ENCODE data around the gene PLA2G10. TPM values are rescaled to one million over a fixed set of nuclear protein-coding genes. Genes with fewer than 3 reads are reported as not detected.
"Not testable (repeated sequence)": the region's sequence is repeated elsewhere in the genome, so short reads cannot be mapped to it uniquely, and the experiment has no call there.

The PLA2G10 gene
- total RNA-seq, 5 donors from 2014 or later (not counting 1 experiment from before 2014, with no cell fraction given): 0.29 TPM; not detected in 4

DNA sequence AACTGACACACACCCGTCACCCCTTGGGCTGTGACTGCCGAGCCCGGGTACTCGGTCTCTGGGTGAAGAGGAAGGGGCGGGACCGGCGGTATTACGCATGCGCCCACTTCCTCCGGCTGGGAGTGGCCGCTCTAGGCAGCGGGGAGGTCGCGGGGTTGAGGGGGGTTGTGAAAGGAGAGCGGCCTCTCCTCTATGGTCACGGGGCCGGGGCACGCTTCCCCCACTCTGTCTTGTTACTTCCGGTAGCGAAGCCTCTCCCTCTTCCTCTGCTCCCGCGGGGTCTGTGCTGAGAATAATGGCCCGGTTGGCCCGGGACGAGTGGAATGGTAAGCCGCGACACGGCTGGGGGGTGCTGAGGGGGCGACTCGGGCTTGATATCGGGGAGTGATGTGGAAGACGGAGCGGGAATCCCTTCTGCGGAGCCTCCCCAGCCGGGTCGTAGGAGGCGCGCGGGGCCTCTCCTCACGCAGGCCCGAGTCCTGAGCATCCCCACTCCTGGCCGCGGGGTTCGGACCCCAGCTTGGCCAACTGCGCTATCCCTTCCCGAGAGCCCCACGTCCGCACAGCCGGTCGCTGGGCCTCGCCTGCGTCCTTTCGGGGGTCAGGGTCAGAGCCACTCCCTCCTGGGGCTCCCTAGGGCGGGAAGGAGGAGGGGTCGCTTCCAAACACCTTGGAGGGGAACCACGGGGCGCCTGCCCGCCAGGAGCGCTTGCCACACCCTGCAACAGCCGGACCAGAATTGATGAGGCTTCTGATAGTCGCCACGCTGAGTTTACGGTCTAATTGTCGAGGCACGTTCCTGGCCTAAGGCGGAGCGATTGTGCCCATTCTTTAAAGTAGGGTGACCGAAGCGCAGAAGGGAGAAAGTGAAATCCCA is 61.2 kb downstream of the PLA2G10 start, which contains the start of gene BFAR:
Gene BFAR (plus strand): TSS at position 259 of the 877 bp plus-strand sequence. CDS start 11,396 bp downstream, outside the sequence.
- H3K27ac Mint-ChIP-seq: peak within 1 kb of the TSS; percentile 99
- H3K9me3 ChIP-seq: no peaks in the 10 kb centered on the region
- DNase-seq (peak; percentile 97 to 100 (median 99)), ATAC-seq (replicated peaks in 1 of 4) (peak; percentile 76 to 80 (median 80))
- H3K27ac ChIP-seq (ENCODE audit: low read length): peak within 1 kb of the TSS; percentile 84
- H3K36me3 Mint-ChIP-seq: peaks cover 6% of the 10 kb centered on the region
- CTCF ChIA-PET: interaction anchor here in 1 of 2 donors (0.5 to 0.6 kb wide), 2 partner anchors 62 to 1019 kb away, joined by 3 to 5 read pairs; no protein-coding TSS in a partner anchor
- H3K36me3 ChIP-seq (ENCODE audit: control insufficient read depth in 2 of 2, extremely low read depth in 1 of 2, insufficient read depth in 1 of 2, low read length in 1 of 2): peaks cover under 1 to 16% of the 10 kb centered on the region in 2 donors
- 2% methylated on average over 53 of the region's 69 CpGs for WGBS (ENCODE audit: insufficient coverage)
- POLR2A ChIA-PET: no interaction called here
- no peaks in the 10 kb centered on the region for H3K27me3 ChIP-seq (replicated peaks in 1 of 2; ENCODE audit: control insufficient read depth in 2 of 2, extremely low read depth in 1 of 2, insufficient read depth in 2 of 2, low read length in 1 of 2)
- peak within 1 kb of the TSS; percentile 85 to 93 for H3K4me3 ChIP-seq (ENCODE audit: control insufficient read depth in 1 of 2, extremely low read depth in 1 of 2, low read length in 1 of 2)
- H3K27me3 Mint-ChIP-seq: no peaks in the 10 kb centered on the region
- H3K9me3 Mint-ChIP-seq: peaks cover 0 to 4% (median 3%) of the 10 kb centered on the region in 3 donors
- peaks cover 34 to 60% of the 10 kb centered on the region in 2 experiments for H3K4me1 ChIP-seq (ENCODE audit: control insufficient read depth in 1 of 2, extremely low read depth in 1 of 2, insufficient read depth in 2 of 2, low read length in 2 of 2)
- H3K4me3 Mint-ChIP-seq: peak within 1 kb of the TSS; percentile 98 to 100 (median 99)
- peaks cover 69 to 78% (median 73%) of the 10 kb centered on the region in 3 donors for H3K4me1 Mint-ChIP-seq

DNA sequence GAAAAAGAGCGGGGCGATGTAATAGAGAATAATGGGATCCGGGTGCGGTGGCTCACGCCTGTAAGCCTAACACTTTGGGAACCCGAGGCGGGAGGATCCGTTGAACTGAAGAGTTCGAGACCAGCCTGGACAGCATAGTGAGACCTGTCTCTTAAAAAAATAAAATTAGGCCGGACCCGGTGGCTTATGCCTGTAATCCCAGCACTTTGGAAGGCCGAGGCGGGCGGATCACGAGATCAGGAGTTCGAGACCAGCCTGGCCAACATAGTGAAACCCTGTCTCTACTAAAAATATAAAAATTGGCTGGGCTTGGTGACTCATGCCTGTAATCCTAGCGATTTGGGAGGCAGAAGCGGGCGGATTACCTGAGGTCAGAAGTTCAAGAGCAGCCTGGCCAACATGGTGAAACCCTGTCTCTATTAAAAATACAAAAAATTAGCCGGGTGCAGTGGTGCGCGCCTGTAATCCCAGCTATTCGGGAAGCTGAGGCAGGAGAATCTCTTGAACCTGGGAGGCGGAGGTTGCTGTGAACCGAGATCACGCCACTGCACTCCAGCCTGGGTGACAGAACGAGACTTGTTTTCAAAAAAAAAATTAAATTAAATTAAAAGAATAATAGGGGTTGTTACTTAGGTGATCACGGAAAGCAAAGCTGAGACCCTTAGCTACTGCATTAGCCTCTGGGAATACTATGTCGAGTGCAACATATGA is 63.3 kb downstream of the PLA2G10 start:
- H3K4me1 Mint-ChIP-seq: peaks cover 58 to 65% (median 63%) of the 10 kb centered on the region in 3 donors
- H3K4me3 Mint-ChIP-seq: peak overlapping the region; percentile 92 to 98 (median 93)

DNA sequence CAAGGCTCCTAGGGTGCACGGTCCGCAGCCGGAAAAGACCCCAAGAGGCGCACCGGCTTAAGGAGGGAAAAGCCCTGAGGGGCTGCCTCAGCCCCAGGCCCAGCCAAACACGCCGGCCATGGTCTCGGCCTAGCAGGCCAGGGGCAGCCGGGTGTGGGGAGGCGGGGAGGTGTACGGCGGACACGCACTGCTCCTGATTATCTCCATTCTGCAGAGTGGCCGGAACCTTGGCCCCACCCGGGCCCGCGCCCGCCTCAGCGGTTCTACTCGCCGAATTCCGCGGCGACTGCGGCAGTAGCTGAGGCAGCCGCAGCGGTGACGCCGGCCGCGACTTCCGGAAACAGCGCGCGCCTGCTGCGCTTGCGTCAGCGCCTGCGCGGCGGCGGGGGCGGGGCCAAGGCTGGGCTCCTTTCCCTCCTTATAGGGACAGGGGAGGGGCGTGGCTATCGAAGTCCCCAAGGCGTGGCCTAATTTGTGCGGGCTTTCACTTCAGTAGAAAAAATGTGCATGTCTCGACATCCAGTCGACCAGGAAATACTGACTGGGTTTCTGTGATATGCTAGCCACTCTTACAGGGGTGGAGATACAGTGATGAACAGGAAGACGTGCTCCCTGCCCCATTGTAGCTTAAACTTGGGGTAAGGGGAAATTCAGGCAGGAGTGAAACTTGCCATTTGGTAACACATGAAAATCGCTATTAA is 64.0 kb downstream of the PLA2G10 start, which contains the start of gene PARN:
Gene PARN (minus strand): TSS at position 342 of the 701 bp plus-strand sequence. CDS start 135 bp downstream, at position 207.
- H3K4me3 Mint-ChIP-seq: peak within 1 kb of the TSS; percentile 92 to 96 (median 93)
- H3K27ac Mint-ChIP-seq: peak within 1 kb of the TSS; percentile 94 to 97
- Histone ChIP-seq H3K36me3 (ENCODE audit: control insufficient read depth in 2 of 2, extremely low read depth in 1 of 2, insufficient read depth in 1 of 2, low read length in 1 of 2) (peaks cover 11 to 35% of the 10 kb centered on the region in 2 donors), H3K9me3 (no peaks in the 10 kb centered on the region), H3K27ac (ENCODE audit: low read length) (peak within 1 kb of the TSS; percentile 91), H3K4me1 (ENCODE audit: control insufficient read depth in 1 of 2, extremely low read depth in 1 of 2, insufficient read depth in 2 of 2, low read length in 2 of 2) (peaks cover 33 to 55% of the 10 kb centered on the region in 2 experiments), H3K27me3 (replicated peaks in 1 of 2; ENCODE audit: control insufficient read depth in 2 of 2, extremely low read depth in 1 of 2, insufficient read depth in 2 of 2, low read length in 1 of 2) (no peaks in the 10 kb centered on the region), H3K4me3 (ENCODE audit: control insufficient read depth in 1 of 2, extremely low read depth in 1 of 2, low read length in 1 of 2) (peak within 1 kb of the TSS; percentile 88)
- peaks cover 54 to 62% (median 60%) of the 10 kb centered on the region in 3 donors for H3K4me1 Mint-ChIP-seq
- peak; percentile 90 to 99 (median 97) for DNase-seq
- H3K27me3 Mint-ChIP-seq: no peaks in the 10 kb centered on the region
- peak; percentile 66 to 78 (median 72) for ATAC-seq (replicated peaks in 1 of 4)
- peaks cover 16% of the 10 kb centered on the region for H3K36me3 Mint-ChIP-seq
- peaks cover 0 to 4% (median 3%) of the 10 kb centered on the region in 3 donors for H3K9me3 Mint-ChIP-seq
- WGBS (ENCODE audit: insufficient coverage): under 1% methylated on average over 44 of the region's 51 CpGs
- POLR2A ChIA-PET: interaction anchor here in 1 of 2 donors (0.8 kb wide), 1 partner anchor 21 kb away, joined by 3 read pairs; no protein-coding TSS in a partner anchor
- CTCF ChIA-PET: interaction anchor here in 1 of 2 donors (0.9 to 1.4 kb wide), 3 partner anchors 9 to 706 kb away, joined by 3 to 4 read pairs (median 3); no protein-coding TSS in a partner anchor

More for the DNA sequence above, 63.3 kb downstream of the PLA2G10 start:
- H3K27ac ChIP-seq (ENCODE audit: low read length): peak overlapping the region; percentile 86
- H3K4me1 ChIP-seq (ENCODE audit: control insufficient read depth in 1 of 2, extremely low read depth in 1 of 2, insufficient read depth in 2 of 2, low read length in 2 of 2): peaks cover 34 to 62% of the 10 kb centered on the region in 2 experiments
- H3K36me3 Mint-ChIP-seq: peaks cover 12% of the 10 kb centered on the region
- not testable (repeated sequence) for H3K27me3 Mint-ChIP-seq; H3K9me3 Mint-ChIP-seq; ATAC-seq (replicated peaks in 1 of 4); H3K27me3 ChIP-seq (replicated peaks in 1 of 2; ENCODE audit: control insufficient read depth in 2 of 2, extremely low read depth in 1 of 2, insufficient read depth in 2 of 2, low read length in 1 of 2); H3K9me3 ChIP-seq
- peaks cover 11 to 29% of the 10 kb centered on the region in 2 donors for H3K36me3 ChIP-seq (ENCODE audit: control insufficient read depth in 2 of 2, extremely low read depth in 1 of 2, insufficient read depth in 1 of 2, low read length in 1 of 2)
- DNase-seq: peak in 1 of 35 experiments; percentile 4
- 87% methylated on average over 15 of the region's 29 CpGs for WGBS (ENCODE audit: insufficient coverage)
- peak overlapping the region in 1 of 2 donors; percentile 88 for H3K4me3 ChIP-seq (ENCODE audit: control insufficient read depth in 1 of 2, extremely low read depth in 1 of 2, low read length in 1 of 2)
- H3K27ac Mint-ChIP-seq: peak overlapping the region; percentile 93 to 99
- ChIA-PET POLR2A (interaction anchor here in 1 of 2 donors (0.8 kb wide), 1 partner anchor 22 kb away, joined by 3 read pairs; no protein-coding TSS in a partner anchor), CTCF (interaction anchor here in 1 of 2 donors (0.9 to 1.0 kb wide), 2 partner anchors 10 to 707 kb away, joined by 3 to 4 read pairs; no protein-coding TSS in a partner anchor)

DNA sequence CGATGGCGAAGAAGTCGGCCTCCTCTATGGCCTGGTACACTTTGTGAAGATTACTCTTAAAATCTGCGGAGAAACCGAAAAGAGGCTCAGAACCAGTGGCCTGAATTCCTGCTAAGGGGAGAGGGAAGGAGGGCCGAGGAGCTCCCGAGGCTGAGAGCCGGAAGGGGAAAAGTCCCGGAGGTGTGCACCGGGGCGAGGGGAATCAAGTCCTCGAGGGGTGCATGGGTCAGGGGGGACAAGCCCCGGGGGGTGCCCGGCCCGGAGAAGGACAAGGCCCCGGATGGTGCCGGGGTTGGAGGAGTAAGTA is 64.5 kb downstream of the PLA2G10 start:
- Mint-ChIP-seq H3K4me3 (peak overlapping the region; percentile 92 to 96 (median 93)), H3K27me3 (no peaks in the 10 kb centered on the region), H3K4me1 (peaks cover 49 to 57% (median 55%) of the 10 kb centered on the region in 3 donors), H3K9me3 (peaks cover 0 to 4% (median 3%) of the 10 kb centered on the region in 3 donors), H3K27ac (peak overlapping the region; percentile 94 to 97), H3K36me3 (peaks cover 16% of the 10 kb centered on the region)
- Histone ChIP-seq H3K27ac (ENCODE audit: low read length) (peak overlapping the region; percentile 91), H3K4me1 (ENCODE audit: control insufficient read depth in 1 of 2, extremely low read depth in 1 of 2, insufficient read depth in 2 of 2, low read length in 2 of 2) (peaks cover 33 to 52% of the 10 kb centered on the region in 2 experiments), H3K9me3 (no peaks in the 10 kb centered on the region), H3K36me3 (ENCODE audit: control insufficient read depth in 2 of 2, extremely low read depth in 1 of 2, insufficient read depth in 1 of 2, low read length in 1 of 2) (peaks cover 11 to 37% of the 10 kb centered on the region in 2 donors), H3K27me3 (replicated peaks in 1 of 2; ENCODE audit: control insufficient read depth in 2 of 2, extremely low read depth in 1 of 2, insufficient read depth in 2 of 2, low read length in 1 of 2) (no peaks in the 10 kb centered on the region), H3K4me3 (ENCODE audit: control insufficient read depth in 1 of 2, extremely low read depth in 1 of 2, low read length in 1 of 2) (peak overlapping the region; percentile 88)
- ATAC-seq (replicated peaks in 1 of 4) (peak in 2 of 4 experiments; percentile 1 to 5), DNase-seq (peak in 2 of 35 experiments; percentile 7)
- ChIA-PET CTCF (interaction anchor here in 1 of 2 donors (0.9 to 1.4 kb wide), 2 partner anchors 9 to 21 kb away, joined by 3 read pairs; no protein-coding TSS in a partner anchor), POLR2A (interaction anchor here in 1 of 2 donors (0.6 to 0.8 kb wide), 2 partner anchors 20 to 95 kb away, joined by 3 read pairs; no protein-coding TSS in a partner anchor)
- 0% methylated on average over 16 of the region's 17 CpGs for WGBS (ENCODE audit: insufficient coverage)

DNA sequence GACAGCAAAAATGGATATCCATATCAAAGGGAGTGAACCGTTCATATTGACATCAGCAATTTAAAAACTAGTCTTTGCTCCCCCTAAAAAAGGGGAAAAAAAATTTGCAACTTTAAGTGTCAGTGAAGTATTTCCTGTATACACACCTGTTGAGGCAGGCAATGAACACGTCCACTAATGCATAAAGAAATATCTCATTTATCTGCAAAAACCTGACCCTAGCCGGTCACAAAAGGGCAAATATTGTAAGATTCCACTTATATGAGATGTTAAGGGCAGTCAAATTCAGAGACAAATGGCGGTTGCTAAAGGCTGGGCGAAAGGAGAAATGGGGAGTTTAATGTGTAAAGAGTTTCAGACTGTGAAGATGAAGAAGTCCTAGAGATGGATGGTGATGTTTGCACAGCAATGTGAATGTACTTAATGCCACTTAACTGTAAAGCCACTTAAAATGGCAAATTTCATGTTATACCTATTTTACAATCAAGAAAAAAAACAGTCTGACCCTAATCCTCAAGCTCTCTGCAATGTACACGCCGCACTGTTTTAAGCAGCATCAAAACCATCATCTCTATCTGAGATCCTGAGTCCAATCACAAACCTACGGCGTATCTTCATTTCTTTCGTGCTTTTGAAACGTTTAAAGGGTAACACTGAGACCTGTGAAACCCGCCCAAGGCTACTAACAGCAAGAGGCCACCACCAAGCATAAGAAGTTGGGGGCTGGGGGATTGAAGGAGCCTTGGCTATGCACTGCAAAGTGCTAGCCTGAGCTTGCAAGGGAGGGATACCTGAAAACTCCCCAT is 65.1 kb downstream of the PLA2G10 start:
- ChIA-PET POLR2A (interaction anchor here in 1 of 2 donors (0.6 kb wide), 1 partner anchor 95 kb away, joined by 3 read pairs; no protein-coding TSS in a partner anchor), CTCF (interaction anchor here in 1 of 2 donors (1.4 kb wide), 1 partner anchor 21 kb away, joined by 3 read pairs; no protein-coding TSS in a partner anchor)
- peak overlapping the region; percentile 88 for H3K4me3 ChIP-seq (ENCODE audit: control insufficient read depth in 1 of 2, extremely low read depth in 1 of 2, low read length in 1 of 2)
- Mint-ChIP-seq H3K36me3 (peaks cover 22% of the 10 kb centered on the region), H3K4me1 (peaks cover 45 to 52% (median 52%) of the 10 kb centered on the region in 3 donors), H3K4me3 (peak overlapping the region; percentile 92 to 96 (median 93)), H3K27ac (peak overlapping the region; percentile 94 to 97), H3K27me3 (no peaks in the 10 kb centered on the region), H3K9me3 (peaks cover 0 to 4% (median 3%) of the 10 kb centered on the region in 3 donors)
- ATAC-seq (replicated peaks in 1 of 4) (no peak), DNase-seq (peak in 12 of 35 experiments; percentile 1 to 37 (median 6))
- 81% methylated on average over 3 of the region's 12 CpGs for WGBS (ENCODE audit: insufficient coverage)
- H3K27ac ChIP-seq (ENCODE audit: low read length): peak overlapping the region; percentile 91
- H3K36me3 ChIP-seq (ENCODE audit: control insufficient read depth in 2 of 2, extremely low read depth in 1 of 2, insufficient read depth in 1 of 2, low read length in 1 of 2): peaks cover 15 to 43% of the 10 kb centered on the region in 2 donors
- no peaks in the 10 kb centered on the region for H3K9me3 ChIP-seq
- H3K27me3 ChIP-seq (replicated peaks in 1 of 2; ENCODE audit: control insufficient read depth in 2 of 2, extremely low read depth in 1 of 2, insufficient read depth in 2 of 2, low read length in 1 of 2): no peaks in the 10 kb centered on the region
- H3K4me1 ChIP-seq (ENCODE audit: control insufficient read depth in 1 of 2, extremely low read depth in 1 of 2, insufficient read depth in 2 of 2, low read length in 2 of 2): peaks cover 30 to 46% of the 10 kb centered on the region in 2 experiments
